SK-N-SH (cell line): ENCODE results near the gene CTAGE9. TPM values are rescaled to one million over a fixed set of nuclear protein-coding genes. Genes with fewer than 3 reads are reported as not detected.

Experiments
- CTCF ChIA-PET: fragments of 300-600, 350-600 bp; formaldehyde crosslinking; extraction: SDS; loops from one replicate; lab custom pipeline; 2021; lab: Yijun Ruan, JAX
- POLR2A ChIA-PET: fragments of 350-600 bp; sonication (Branson Sonifier 250); formaldehyde crosslinking; extraction: SDS; loops from one replicate; lab custom pipeline; 2020; ENCODE audit warnings: antibody characterized with exemption, inconsistent platforms; lab: Yijun Ruan, JAX
- DNase-seq: peaks from one replicate; pipeline ENCODE4 v3.0.0; 2012
- H2AFZ ChIP-seq: fragments of 200-600 bp; sonication (generic); 2 replicates; pipeline ENCODE4 v1.8.1; 2016; ENCODE audit warnings: antibody characterized with exemption, mild to moderate bottlenecking, low read depth
- H3F3A ChIP-seq: fragments of 200-600 bp; sonication (generic); replicated peaks from 2 replicates; pipeline ENCODE3; 2016; ENCODE audit warnings: antibody characterized with exemption, mild to moderate bottlenecking; ENCODE audit not compliant: insufficient read depth
- H3K27ac ChIP-seq, 2 experiments: fragments of 200-500 bp in 1 of 2; fragments of 200-600 bp in 1 of 2; sonication (Bioruptor generic) in 1 of 2; sonication (generic), shearing (Covaris generic) in 1 of 2; 2 replicates each; pipeline versions ENCODE4 v1.5.1 to v1.6.1; 2014 to 2016; ENCODE audit warnings: low read depth in 2 of 2, inconsistent platforms in 1 of 2, low read length in 1 of 2, mild to moderate bottlenecking in 1 of 2, mixed read lengths in 1 of 2
- H3K27me3 ChIP-seq: fragments of 200-600 bp; sonication (generic), shearing (Covaris generic); 2 replicates; pipeline ENCODE4 v1.6.1; 2016; ENCODE audit warnings: mixed run types; ENCODE audit not compliant: insufficient read depth
- H3K36me3 ChIP-seq, 2 experiments: fragments of 200-500 bp in 1 of 2; fragments of 200-600 bp in 1 of 2; sonication (Bioruptor generic) in 1 of 2; sonication (generic) in 1 of 2; replicated peaks in 1 of 2; 2 replicates each; pipeline versions ENCODE3 to v1.5.1; 2014 to 2016; ENCODE audit warnings: low read length in 1 of 2, mild to moderate bottlenecking in 1 of 2; ENCODE audit not compliant: insufficient read depth in 2 of 2, control insufficient read depth in 1 of 2
- H3K4me1 ChIP-seq, 2 experiments: fragments of 200-500 bp in 1 of 2; fragments of 200-600 bp in 1 of 2; sonication (Bioruptor generic) in 1 of 2; sonication (generic), shearing (Covaris generic) in 1 of 2; 2 replicates each; pipeline versions ENCODE4 v1.5.1 to v1.6.1; 2014 to 2016; ENCODE audit warnings: low read depth in 1 of 2, low read length in 1 of 2, mixed run types in 1 of 2; ENCODE audit not compliant: insufficient read depth in 2 of 2, control insufficient read depth in 1 of 2
- H3K4me2 ChIP-seq: fragments of 200-600 bp; sonication (generic), shearing (Covaris generic); 2 replicates; pipeline ENCODE4 v1.6.1; 2017; ENCODE audit warnings: mixed run types
- H3K4me3 ChIP-seq, 2 experiments: fragments of 200-500 bp in 1 of 2; fragments of 200-600 bp in 1 of 2; sonication (Bioruptor generic) in 1 of 2; sonication (generic), shearing (Covaris generic) in 1 of 2; 2 replicates each; pipeline versions ENCODE4 v1.5.1 to v1.8.1; 2014 to 2016; ENCODE audit warnings: low read depth in 2 of 2, inconsistent platforms in 1 of 2, low read length in 1 of 2, mild to moderate bottlenecking in 1 of 2, mixed read lengths in 1 of 2, moderate library complexity in 1 of 2
- H3K79me2 ChIP-seq: fragments of 200-600 bp; sonication (generic); 2 replicates; pipeline ENCODE4 v1.8.1; 2017; ENCODE audit warnings: mild to moderate bottlenecking; ENCODE audit not compliant: insufficient read depth
- H3K9ac ChIP-seq: fragments of 200-600 bp; sonication (generic); 2 replicates; pipeline ENCODE4 v1.6.1; 2017; ENCODE audit warnings: mixed run types
- H3K9me2 ChIP-seq: fragments of 200-600 bp; sonication (generic); 2 replicates; pipeline ENCODE4 v1.6.1; 2017; ENCODE audit warnings: mixed run types
- H3K9me3 ChIP-seq: fragments of 200-600 bp; sonication (generic); 2 replicates; pipeline ENCODE4 v1.6.1; 2017; ENCODE audit warnings: mixed run types, mild to moderate bottlenecking, moderate library complexity
- H4K20me1 ChIP-seq: fragments of 200-600 bp; sonication (generic); 2 replicates; pipeline ENCODE4 v1.6.1; 2017; ENCODE audit warnings: mild to moderate bottlenecking, mixed run types; ENCODE audit not compliant: insufficient read depth
- CHD2 ChIP-seq: fragments of 150-350 bp; IDR thresholded peaks from 2 replicates; pipeline ENCODE4 v1.6.1; 2018; ENCODE audit warnings: low read length; ENCODE audit not compliant: partially characterized antibody
- CTCF ChIP-seq: fragments of 200-600 bp; sonication (generic); IDR thresholded peaks from 2 replicates; pipeline ENCODE4 v1.6.1; 2017; ENCODE audit warnings: antibody characterized with exemption, mild to moderate bottlenecking, moderate library complexity
- EP300 ChIP-seq, 2 experiments: IDR thresholded peaks; 2 replicates each; pipeline versions ENCODE4 v1.4.0 to v1.6.1; 2012; ENCODE audit warnings: borderline replicate concordance in 1 of 2, low read depth in 1 of 2, low read length in 1 of 2
- MAX ChIP-seq: IDR thresholded peaks from 2 replicates; pipeline ENCODE4 v1.4.0; 2012; ENCODE audit warnings: low read depth
- MEF2A ChIP-seq: IDR thresholded peaks from 2 replicates; pipeline ENCODE4 v1.4.0; 2012; ENCODE audit warnings: low read depth, borderline replicate concordance
- POLR2AphosphoS5 ChIP-seq: IDR thresholded peaks from 2 replicates; pipeline ENCODE4 v1.6.1; 2012; ENCODE audit warnings: low read depth, low read length
- RCOR1 ChIP-seq: fragments of 150-350 bp; IDR thresholded peaks from 2 replicates; pipeline ENCODE4 v1.6.1; 2017; ENCODE audit warnings: antibody characterized with exemption, low read length
- REST ChIP-seq: IDR thresholded peaks from 2 replicates; pipeline ENCODE4 v1.6.1; 2012; ENCODE audit warnings: mild to moderate bottlenecking, low read depth, low read length, moderate library complexity
- RXRA ChIP-seq: IDR thresholded peaks from 2 replicates; pipeline ENCODE4 v1.4.0; 2012; ENCODE audit warnings: low read depth, mild to moderate bottlenecking, borderline replicate concordance
- SMC3 ChIP-seq: IDR thresholded peaks from 2 replicates; pipeline ENCODE4 v1.6.1; 2012; ENCODE audit warnings: low read depth, low read length, improper control_type of control experiment
- TAF1 ChIP-seq: IDR thresholded peaks from 2 replicates; pipeline ENCODE4 v1.6.1; 2012; ENCODE audit warnings: low read depth, mild to moderate bottlenecking, low read length, moderate library complexity, borderline replicate concordance
- TEAD4 ChIP-seq: IDR thresholded peaks from 2 replicates; pipeline ENCODE4 v1.4.0; 2012; ENCODE audit warnings: mild to moderate bottlenecking, borderline replicate concordance; ENCODE audit not compliant: insufficient read depth
- USF1 ChIP-seq: IDR thresholded peaks from 2 replicates; pipeline ENCODE4 v1.4.0; 2012; ENCODE audit warnings: low read depth, borderline replicate concordance
- WGBS: methylation state at CpG from one replicate; pipeline ENCODE4 v1.1.6; 2017; ENCODE audit warnings: low lambda C conversion rate; 5-methylcytosine and 5-hydroxymethylcytosine counted together
- polyA plus RNA-seq, 3 experiments: library from polyadenylated mRNA; depleted of rRNA; stranded (reverse); fragments of >200 nt; gene quantifications; 2 replicates each; pipeline ENCODE4 v1.2.3, GENCODE V29; 2012

CTAGE9 gene
- polyA plus RNA-seq, 1 of the 3 experiments (the other 2 are of a cell fraction), result not detected

- TF ChIP-seq CTCF (no peak), RCOR1 (no peak), CHD2 (no peak), USF1 (no peak), TEAD4 (no peak), MAX (no peak), EP300 (IDR thresholded peaks at IDR 0.05; ENCODE audit: borderline replicate concordance in 1 of 2, low read depth in 1 of 2, low read length in 1 of 2) (no peak), SMC3 (no peak)
- TF ChIP-seq, all 33 proteins: peak for 0
- Histone ChIP-seq H3K79me2 (no peaks in the 10 kb centered on the region), H3K9me2 (no peaks in the 10 kb centered on the region), H3K9ac (no peak overlapping the region), H3K4me2 (no peak overlapping the region), H3K36me3 (no peaks in the 10 kb centered on the region), H2AFZ (no peak overlapping the region), H3K9me3 (no peaks in the 10 kb centered on the region), H3K27ac (no peak overlapping the region), H4K20me1 (no peaks in the 10 kb centered on the region), H3K4me3 (no peak overlapping the region), H3F3A (no peaks in the 10 kb centered on the region), H3K4me1 (no peaks in the 10 kb centered on the region), H3K27me3 (peaks cover 12% of the 10 kb centered on the region; the same call in 1 of the 2 replicates)
- ChIA-PET CTCF (no interaction called here), POLR2A (no interaction called here)
- no peak for DNase-seq
- 8% methylated on average over 7 of the region's 7 CpGs for WGBS
Measured at GRCh38 chr6:131747821-131748353, 37.1 kb upstream of the CTAGE9 start.

GRCh38 chr6:131745476-131745875 lies 34.7 kb upstream of the CTAGE9 start:
- Histone ChIP-seq H3K27me3 (peaks cover 12% of the 10 kb centered on the region; the same call in 1 of the 2 replicates), H3K9ac (no peak overlapping the region), H3K9me3 (no peaks in the 10 kb centered on the region), H3K9me2 (no peaks in the 10 kb centered on the region), H3K4me3 (no peak overlapping the region), H3F3A (no peaks in the 10 kb centered on the region), H4K20me1 (no peaks in the 10 kb centered on the region), H3K79me2 (no peaks in the 10 kb centered on the region), H3K4me1 (no peaks in the 10 kb centered on the region), H2AFZ (no peak overlapping the region), H3K27ac (no peak overlapping the region), H3K4me2 (no peak overlapping the region), H3K36me3 (no peaks in the 10 kb centered on the region)
- ChIA-PET CTCF (no interaction called here), POLR2A (no interaction called here)
- 6% methylated on average over 5 of the region's 5 CpGs for WGBS
- TF ChIP-seq REST (no peak), SMC3 (no peak), TAF1 (no peak), POLR2AphosphoS5 (no peak), RXRA (no peak), RCOR1 (no peak), MEF2A (no peak)
- no peak for DNase-seq
